ENCODE data around the gene PSMF1. TPM values are rescaled to one million over a fixed set of nuclear protein-coding genes. Genes with fewer than 3 reads are reported as not detected.

PSMF1 gene
- polyA plus RNA-seq, 3 donors, result 117 to 136 (median 119) TPM

GRCh38 chr20:1187605-1188171 is 69.3 kb downstream of the PSMF1 start:
- DNase-seq (ENCODE audit: low read depth in 3 of 3, low spot score in 2 of 3), result no peak

GRCh38 chr20:1188347-1188746 is 69.9 kb downstream of the PSMF1 start:
- no peak for DNase-seq (ENCODE audit: low read depth in 3 of 3, low spot score in 2 of 3)

GRCh38 chr20:1189827-1190226 is 71.4 kb downstream of the PSMF1 start:
- no peak for DNase-seq (ENCODE audit: low read depth in 3 of 3, low spot score in 2 of 3)

- no peak for DNase-seq (ENCODE audit: low read depth in 3 of 3, low spot score in 2 of 3)
Observed at GRCh38 chr20:1190847-1191246, 72.4 kb downstream of the PSMF1 start.

GRCh38 chr20:1191299-1191698 is 72.9 kb downstream of the PSMF1 start:
- no peak for DNase-seq (ENCODE audit: low read depth in 3 of 3, low spot score in 2 of 3)

GRCh38 chr20:1195226-1195625 is 76.8 kb downstream of the PSMF1 start:
- no peak for DNase-seq (ENCODE audit: low read depth in 3 of 3, low spot score in 2 of 3)

DNA sequence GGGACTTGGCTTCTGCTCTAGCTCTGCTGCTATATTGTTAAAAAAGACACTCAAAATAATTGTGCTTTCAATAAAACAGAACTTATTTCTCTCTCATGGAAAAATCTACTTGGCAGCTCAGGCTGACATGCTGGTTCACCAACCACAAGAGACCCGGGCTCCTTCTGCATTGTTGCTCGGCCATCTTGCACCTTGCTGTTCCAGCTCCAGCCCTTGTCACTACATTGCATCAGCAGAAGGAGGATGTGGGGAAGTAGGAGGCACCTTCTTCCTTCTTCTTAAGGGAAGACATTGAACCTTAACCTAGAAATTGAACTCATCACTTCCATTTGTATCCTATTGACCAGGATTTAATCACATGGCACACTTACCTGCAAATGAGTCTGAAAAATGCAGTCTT is 78.2 kb downstream of the PSMF1 start:
- no peak for DNase-seq (ENCODE audit: low read depth in 3 of 3, low spot score in 2 of 3)

DNA sequence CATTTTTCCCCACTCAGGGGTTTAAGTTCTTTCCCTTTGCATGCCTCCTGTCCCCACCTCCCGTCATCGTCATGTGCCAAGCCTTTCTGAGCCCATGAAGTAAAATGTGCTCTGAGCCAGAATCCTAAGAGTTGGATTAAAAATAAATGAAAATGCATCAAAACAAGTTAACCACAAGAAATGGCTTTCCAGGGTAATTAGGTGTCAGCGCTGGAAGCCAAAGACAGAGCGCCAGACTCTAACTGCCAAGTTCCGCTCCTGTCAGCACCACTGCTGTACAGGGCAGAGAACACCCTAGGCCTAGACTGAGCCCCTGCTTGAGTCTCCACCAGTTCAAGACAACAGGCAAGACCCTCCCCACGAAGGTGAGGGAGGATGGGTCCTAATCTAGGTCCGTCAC is 79.4 kb downstream of the PSMF1 start:
- no peak for DNase-seq (ENCODE audit: low read depth in 3 of 3, low spot score in 2 of 3)

- DNase-seq (ENCODE audit: low read depth in 3 of 3, low spot score in 2 of 3), result no peak
Observed at GRCh38 chr20:1198751-1199150, 80.3 kb downstream of the PSMF1 start.

DNA sequence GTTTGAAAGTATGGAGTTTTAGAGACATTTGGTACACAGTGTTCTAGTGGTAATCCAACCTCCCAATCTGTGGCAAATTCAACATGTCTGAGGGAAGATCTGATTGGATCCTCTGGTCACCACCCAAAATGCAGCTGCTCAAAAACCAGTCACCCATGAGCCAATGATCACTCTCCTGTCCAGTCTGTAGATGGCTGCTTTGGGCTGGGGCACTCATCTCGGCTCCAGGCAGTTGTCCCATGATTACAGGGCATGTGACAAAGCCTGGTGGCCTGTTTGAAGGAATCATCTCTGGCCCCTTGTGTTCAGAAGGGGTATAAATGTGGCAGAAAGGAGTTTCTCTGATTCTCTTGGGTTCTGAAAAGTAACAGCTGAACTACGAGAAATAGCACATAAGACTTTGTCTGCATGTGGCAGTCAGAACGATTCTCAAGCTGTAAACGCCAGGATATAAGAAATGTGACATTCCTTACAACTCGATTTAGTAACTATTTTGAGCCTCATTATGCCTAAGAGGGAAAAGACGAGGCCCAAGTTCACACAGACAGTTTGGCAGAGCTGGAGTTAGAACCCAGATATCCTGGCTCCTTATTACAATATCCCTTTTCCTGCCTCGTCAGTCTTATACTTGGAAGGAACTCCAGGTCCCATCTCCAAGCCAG is 80.9 kb downstream of the PSMF1 start:
- DNase-seq (ENCODE audit: low read depth in 3 of 3, low spot score in 2 of 3), result no peak

DNA sequence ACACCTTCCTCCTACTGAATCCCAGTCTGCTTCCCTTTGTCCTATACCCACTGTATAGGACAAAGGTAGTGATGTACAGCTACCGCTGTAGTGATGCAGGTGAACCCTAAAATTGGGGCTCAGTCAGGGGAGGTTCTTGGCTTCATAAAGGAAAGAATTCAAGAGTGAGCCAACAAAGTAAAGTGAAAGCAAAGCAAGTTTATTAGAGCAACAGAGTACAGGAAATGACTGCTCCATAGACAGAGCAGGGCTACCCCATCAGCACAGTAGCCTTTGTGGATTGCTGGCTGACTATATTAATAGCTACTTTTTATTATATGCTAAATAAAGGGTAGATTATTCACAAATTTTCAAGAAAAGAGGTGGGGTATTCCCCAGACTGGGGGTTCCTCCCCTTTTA is 81.6 kb downstream of the PSMF1 start:
- DNase-seq (ENCODE audit: low read depth in 3 of 3, low spot score in 2 of 3), result no peak

- no peak for DNase-seq (ENCODE audit: low read depth in 3 of 3, low spot score in 2 of 3)
Observed at GRCh38 chr20:1202762-1203504, 84.5 kb downstream of the PSMF1 start, which contains the start of gene C20orf202. Gene C20orf202 (plus strand): TSS chr20:1203454. CDS start chr20:1203586, 132 bp downstream.

- no peak for DNase-seq (ENCODE audit: low read depth in 3 of 3, low spot score in 2 of 3)
Observed at GRCh38 chr20:1203630-1204029, 85.2 kb downstream of the PSMF1 start.

DNA sequence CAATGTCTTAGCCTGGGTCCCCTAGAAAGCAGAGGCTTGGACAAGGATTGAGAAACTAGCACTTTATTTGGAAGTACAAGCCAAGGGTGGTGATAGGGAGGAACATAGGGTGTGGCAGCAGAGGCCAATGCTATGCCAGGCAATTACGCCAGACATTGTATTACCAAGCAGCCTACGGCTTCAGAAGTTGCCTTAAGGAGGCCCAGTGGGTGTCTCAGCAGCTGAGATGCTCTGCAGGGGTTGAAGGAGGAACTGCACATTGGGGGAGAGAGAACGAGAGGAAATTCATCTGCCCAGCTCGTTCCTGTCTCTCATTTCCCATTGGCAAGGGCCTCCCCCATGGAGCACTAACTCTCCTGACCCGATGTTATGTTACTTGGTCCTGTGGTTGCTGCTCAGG is 85.7 kb downstream of the PSMF1 start:
- no peak for DNase-seq (ENCODE audit: low read depth in 3 of 3, low spot score in 2 of 3)

DNA sequence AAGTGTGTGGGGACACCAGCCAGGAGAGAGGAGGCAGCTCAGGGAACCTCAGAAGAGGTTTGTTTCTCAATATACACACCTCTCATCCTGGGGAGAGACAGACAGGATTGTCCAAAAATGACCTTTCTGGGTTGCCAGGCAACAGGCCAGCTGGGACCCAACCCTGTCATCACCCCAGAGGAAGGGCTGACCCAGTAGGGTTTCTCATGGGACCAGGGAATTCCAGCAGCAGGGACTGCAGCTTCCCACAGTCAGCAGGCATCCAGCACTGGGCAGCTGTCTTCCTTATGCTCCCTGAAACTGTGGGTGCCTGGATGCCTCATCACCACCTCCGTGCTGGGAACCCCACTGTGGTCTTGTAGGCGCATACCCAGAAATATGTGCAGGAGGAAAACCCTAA is 86.2 kb downstream of the PSMF1 start:
- DNase-seq (ENCODE audit: low read depth in 3 of 3, low spot score in 2 of 3), result no peak

DNA sequence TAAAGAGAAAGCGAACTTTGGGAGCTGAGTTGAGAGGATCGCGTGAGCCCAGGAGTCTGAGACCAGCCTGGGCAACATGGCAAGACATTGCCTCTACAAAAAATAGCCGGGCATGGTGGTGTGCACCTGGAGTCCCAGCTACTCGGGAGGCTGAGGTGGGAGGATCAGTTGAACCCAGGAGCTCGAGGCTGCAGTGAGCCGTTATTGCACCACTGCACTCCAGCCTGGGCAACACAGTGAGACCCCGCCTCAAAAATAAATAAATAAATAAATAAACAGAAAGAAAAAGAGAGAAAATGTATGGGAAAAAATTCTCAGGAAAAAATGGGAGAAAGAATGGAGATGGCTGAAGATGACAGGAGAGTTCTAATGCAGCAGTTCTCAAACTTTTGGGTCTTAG is 87.4 kb downstream of the PSMF1 start:
- DNase-seq (ENCODE audit: low read depth in 3 of 3, low spot score in 2 of 3), result no peak

GRCh38 chr20:1206366-1207148 is 88.2 kb downstream of the PSMF1 start:
- no peak for DNase-seq (ENCODE audit: low read depth in 3 of 3, low spot score in 2 of 3)

- no peak for DNase-seq (ENCODE audit: low read depth in 3 of 3, low spot score in 2 of 3)
Observed at GRCh38 chr20:1207293-1207878, 89.0 kb downstream of the PSMF1 start.

GRCh38 chr20:1209447-1210387 is 91.3 kb downstream of the PSMF1 start:
- no peak for DNase-seq (ENCODE audit: low read depth in 3 of 3, low spot score in 2 of 3)

- DNase-seq (ENCODE audit: low read depth in 3 of 3, low spot score in 2 of 3), result no peak
Observed at GRCh38 chr20:1210501-1210900, 92.1 kb downstream of the PSMF1 start.
